A549 (cell line): ENCODE measurements around the gene RNF214. TPM values are rescaled to one million over a fixed set of nuclear protein-coding genes. Genes with fewer than 3 reads are reported as not detected.

Experiments
- ATAC-seq, 2 experiments: fragments of 200-7000 bp in 1 of 2; fragments of >200 bp in 1 of 2; cut with Nextera tagmentation in 1 of 2; cut with Tn5 transposase in 1 of 2; 3 replicates each; pipeline versions ENCODE4 v1.8.0 to v1.9.1; 2018 to 2020; ENCODE audit warnings: mild to moderate bottlenecking in 1 of 2, moderate library complexity in 1 of 2
- CTCF ChIA-PET: fragments of 300-600 bp; sonication (Branson Sonifier 250); formaldehyde crosslinking; extraction: SDS; loops from one replicate; lab custom pipeline; 2021; ENCODE audit warnings: antibody characterized with exemption, inconsistent platforms; lab: Yijun Ruan, JAX
- POLR2A ChIA-PET: fragments of 350-600 bp; formaldehyde crosslinking; extraction: SDS; loops from one replicate; lab custom pipeline; 2021; ENCODE audit warnings: antibody characterized with exemption, inconsistent platforms; lab: Yijun Ruan, JAX
- DNase-seq, 2 experiments: peaks; one replicate each; pipeline versions ENCODE4 v3.0.0 to v3.0.0-alpha.2; 2011 to 2016; ENCODE audit warnings: low read depth in 1 of 2, low spot score in 1 of 2
- FAIRE-seq: peaks from 2 replicates; lab custom pipeline; 2011; peaks lifted over from hg19 to GRCh38; lab: Jason Lieb, UNC
- H3K27ac ChIP-seq, 2 experiments: fragments of >200 bp; sonication (Bioruptor Twin); formaldehyde crosslinking; 3 replicates each; pipeline ENCODE4 v1.5.1; 2016 to 2017
- H3K4me1 ChIP-seq: fragments of >200 bp; sonication (Bioruptor Twin); formaldehyde crosslinking; 3 replicates; pipeline ENCODE4 v1.6.1; 2016
- H3K4me2 ChIP-seq: fragments of >200 bp; sonication (Bioruptor Twin); formaldehyde crosslinking; 3 replicates; pipeline ENCODE4 v1.6.1; 2016
- H3K4me3 ChIP-seq: fragments of >200 bp; sonication (Bioruptor Twin); formaldehyde crosslinking; 3 replicates; pipeline ENCODE4 v1.5.1; 2016
- H3K9me3 ChIP-seq: fragments of >200 bp; sonication (Bioruptor Twin); formaldehyde crosslinking; 3 replicates; pipeline ENCODE4 v1.6.1; 2016
- CBX2 ChIP-seq: fragments of 200-600 bp; sonication (generic); IDR thresholded peaks from 2 replicates; pipeline ENCODE4 v1.6.1; 2016; ENCODE audit warnings: low read depth, mild to moderate bottlenecking, borderline replicate concordance
- CBX8 ChIP-seq: fragments of 200-600 bp; sonication (generic); IDR thresholded peaks from 2 replicates; pipeline ENCODE4 v1.6.1; 2016
- EHMT2 ChIP-seq: fragments of 200-600 bp; sonication (generic); IDR thresholded peaks from 2 replicates; pipeline ENCODE4 v1.6.1; 2016; ENCODE audit warnings: antibody characterized with exemption, low read depth, mild to moderate bottlenecking, moderate library complexity
- ESRRA ChIP-seq: fragments of 150-350 bp; IDR thresholded peaks from 2 replicates; pipeline ENCODE4 v1.6.1; 2014; ENCODE audit warnings: mild to moderate bottlenecking, low read length, borderline replicate concordance
- FOSB ChIP-seq: fragments of 250-450 bp; sonication (Bioruptor Pico); IDR thresholded peaks from 2 replicates; pipeline ENCODE4 v1.5.0; 2020; ENCODE audit warnings: mild to moderate bottlenecking, moderate library complexity
- GATA3 ChIP-seq: IDR thresholded peaks from 2 replicates; pipeline ENCODE4 v1.6.1; 2012; ENCODE audit warnings: borderline replicate concordance
- HOXA7 ChIP-seq: fragments of 250-450 bp; sonication (Bioruptor Pico); IDR thresholded peaks from 2 replicates; pipeline ENCODE4 v1.5.0; 2020; ENCODE audit warnings: mild to moderate bottlenecking, moderate library complexity
- HOXB13 ChIP-seq: fragments of 250-450 bp; sonication (Bioruptor Pico); IDR thresholded peaks from 2 replicates; pipeline ENCODE4 v1.5.0; 2020; ENCODE audit warnings: low read depth, mild to moderate bottlenecking, moderate library complexity
- HOXB5 ChIP-seq: fragments of 250-450 bp; sonication (Bioruptor Pico); IDR thresholded peaks from 2 replicates; pipeline ENCODE4 v1.5.0; 2020; ENCODE audit warnings: mild to moderate bottlenecking, moderate library complexity
- JUN ChIP-seq, 2 experiments: fragments of >200 bp; sonication (Bioruptor Twin); formaldehyde crosslinking; IDR thresholded peaks; 2 replicates in 1 of 2; 3 replicates in 1 of 2; pipeline ENCODE4 v1.6.1; 2016 to 2017
- KDM1A ChIP-seq: fragments of 200-600 bp; sonication (generic); IDR thresholded peaks from 2 replicates; pipeline ENCODE4 v1.6.1; 2016; ENCODE audit warnings: low read depth, mild to moderate bottlenecking
- POLR2AphosphoS2 ChIP-seq: conservative IDR thresholded peaks from 2 replicates; pipeline ENCODE4 v1.6.1; 2012; ENCODE audit warnings: low read length, improper control_type of control experiment, inconsistent platforms
- TFCP2L1 ChIP-seq: fragments of 250-450 bp; sonication (Bioruptor Pico); IDR thresholded peaks from 2 replicates; pipeline ENCODE4 v1.5.0; 2021; ENCODE audit warnings: mild to moderate bottlenecking
- ZSCAN20 ChIP-seq: fragments of 250-450 bp; sonication (Bioruptor Pico); IDR thresholded peaks from 2 replicates; pipeline ENCODE4 v1.8.0; 2022; ENCODE audit warnings: mild to moderate bottlenecking, moderate library complexity
- WGBS: methylation state at CpG from one replicate; pipeline ENCODE4 v1.1.6; 2017; ENCODE audit errors: missing lambda C conversion rate; 5-methylcytosine and 5-hydroxymethylcytosine counted together
- polyA plus RNA-seq, 4 experiments: library from polyadenylated mRNA; depleted of rRNA in 3 of 4; stranded (reverse); fragments of >200 nt; fragmentation: RNase III in 1 of 4; extraction: RNeasy Plus Mini Kit Qiagen cat#74134 plus additional on column Dnase treatment in 1 of 4; gene quantifications; 2 replicates in 3 of 4; 3 replicates in 1 of 4; pipeline ENCODE4 v1.2.3, GENCODE V29; 2011 to 2017
- TF ChIP-seq, protein P1 (sequence below): IDR thresholded peaks from 2 replicates; pipeline ENCODE4 v1.6.1; 2012; ENCODE audit warnings: low read depth, borderline replicate concordance
- TF ChIP-seq, protein P2 (sequence below): fragments of 150-350 bp; IDR thresholded peaks from 2 replicates; pipeline ENCODE4 v1.6.1; 2014; ENCODE audit warnings: low read depth, mild to moderate bottlenecking, low read length
- TF ChIP-seq, protein P3 (sequence below): fragments of >200 bp; sonication (Bioruptor Twin); formaldehyde crosslinking; IDR thresholded peaks from 3 replicates; pipeline ENCODE4 v1.6.1; 2016
- TF ChIP-seq, protein P4 (sequence below): IDR thresholded peaks from 2 replicates; pipeline ENCODE4 v1.6.1; 2012
- TF ChIP-seq, protein P5 (sequence below): fragments of 250-450 bp; sonication (Bioruptor Pico); IDR thresholded peaks from 2 replicates; pipeline ENCODE4 v1.5.0; 2020; ENCODE audit warnings: low read depth, mild to moderate bottlenecking, moderate library complexity

Gene RNF214
- polyA plus RNA-seq, 2 of the 4 experiments (the other 2 are of a cell fraction) = 11.0 to 15.9 TPM

DNA sequence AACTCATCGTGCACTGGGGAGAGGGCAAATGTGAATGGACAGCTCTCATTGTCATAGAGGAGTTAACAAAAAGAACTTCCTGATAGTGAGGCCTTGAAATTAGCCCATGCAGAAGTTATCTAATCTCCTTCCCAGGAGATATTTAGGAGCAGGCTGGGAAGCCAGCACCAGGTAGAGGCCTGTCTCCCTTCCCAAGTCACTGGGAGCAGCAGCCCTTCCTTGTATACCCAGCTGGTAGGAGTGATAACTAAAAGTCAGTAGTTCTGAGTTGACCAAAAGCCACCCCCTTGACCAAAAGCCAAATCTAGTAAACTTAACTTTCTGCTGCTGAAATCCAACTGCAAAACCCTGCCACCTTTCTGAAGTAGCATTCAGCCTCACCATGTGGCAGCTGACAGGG, 57.3 kb downstream of the RNF214 start:
- ATAC-seq (no peak), DNase-seq (no peak), FAIRE-seq (no peak)
- no peak overlapping the region for H3K4me2 ChIP-seq
- no peaks in the 10 kb centered on the region for H3K4me1 ChIP-seq
- ChIA-PET CTCF (interaction anchor here (0.9 kb wide), 1 partner anchor 21 kb away, joined by 3 read pairs; no protein-coding TSS in a partner anchor), POLR2A (no interaction called here)
- 93% methylated on average over 1 of the region's 1 CpG for WGBS
- TF ChIP-seq, protein P1, sequence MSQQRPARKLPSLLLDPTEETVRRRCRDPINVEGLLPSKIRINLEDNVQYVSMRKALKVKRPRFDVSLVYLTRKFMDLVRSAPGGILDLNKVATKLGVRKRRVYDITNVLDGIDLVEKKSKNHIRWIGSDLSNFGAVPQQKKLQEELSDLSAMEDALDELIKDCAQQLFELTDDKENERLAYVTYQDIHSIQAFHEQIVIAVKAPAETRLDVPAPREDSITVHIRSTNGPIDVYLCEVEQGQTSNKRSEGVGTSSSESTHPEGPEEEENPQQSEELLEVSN = no peak
- TF ChIP-seq, protein P2, sequence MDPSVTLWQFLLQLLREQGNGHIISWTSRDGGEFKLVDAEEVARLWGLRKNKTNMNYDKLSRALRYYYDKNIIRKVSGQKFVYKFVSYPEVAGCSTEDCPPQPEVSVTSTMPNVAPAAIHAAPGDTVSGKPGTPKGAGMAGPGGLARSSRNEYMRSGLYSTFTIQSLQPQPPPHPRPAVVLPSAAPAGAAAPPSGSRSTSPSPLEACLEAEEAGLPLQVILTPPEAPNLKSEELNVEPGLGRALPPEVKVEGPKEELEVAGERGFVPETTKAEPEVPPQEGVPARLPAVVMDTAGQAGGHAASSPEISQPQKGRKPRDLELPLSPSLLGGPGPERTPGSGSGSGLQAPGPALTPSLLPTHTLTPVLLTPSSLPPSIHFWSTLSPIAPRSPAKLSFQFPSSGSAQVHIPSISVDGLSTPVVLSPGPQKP = no peak
- TF ChIP-seq, protein P3, sequence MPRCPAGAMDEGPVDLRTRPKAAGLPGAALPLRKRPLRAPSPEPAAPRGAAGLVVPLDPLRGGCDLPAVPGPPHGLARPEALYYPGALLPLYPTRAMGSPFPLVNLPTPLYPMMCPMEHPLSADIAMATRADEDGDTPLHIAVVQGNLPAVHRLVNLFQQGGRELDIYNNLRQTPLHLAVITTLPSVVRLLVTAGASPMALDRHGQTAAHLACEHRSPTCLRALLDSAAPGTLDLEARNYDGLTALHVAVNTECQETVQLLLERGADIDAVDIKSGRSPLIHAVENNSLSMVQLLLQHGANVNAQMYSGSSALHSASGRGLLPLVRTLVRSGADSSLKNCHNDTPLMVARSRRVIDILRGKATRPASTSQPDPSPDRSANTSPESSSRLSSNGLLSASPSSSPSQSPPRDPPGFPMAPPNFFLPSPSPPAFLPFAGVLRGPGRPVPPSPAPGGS = no peak
- TF ChIP-seq CBX8 = no peak
- no peak for TF ChIP-seq POLR2AphosphoS2
- no peak for TF ChIP-seq EHMT2
- TF ChIP-seq ZSCAN20 (CRISPR knock-in tag) = no peak
- no peak for TF ChIP-seq HOXB5
- TF ChIP-seq, protein P4, sequence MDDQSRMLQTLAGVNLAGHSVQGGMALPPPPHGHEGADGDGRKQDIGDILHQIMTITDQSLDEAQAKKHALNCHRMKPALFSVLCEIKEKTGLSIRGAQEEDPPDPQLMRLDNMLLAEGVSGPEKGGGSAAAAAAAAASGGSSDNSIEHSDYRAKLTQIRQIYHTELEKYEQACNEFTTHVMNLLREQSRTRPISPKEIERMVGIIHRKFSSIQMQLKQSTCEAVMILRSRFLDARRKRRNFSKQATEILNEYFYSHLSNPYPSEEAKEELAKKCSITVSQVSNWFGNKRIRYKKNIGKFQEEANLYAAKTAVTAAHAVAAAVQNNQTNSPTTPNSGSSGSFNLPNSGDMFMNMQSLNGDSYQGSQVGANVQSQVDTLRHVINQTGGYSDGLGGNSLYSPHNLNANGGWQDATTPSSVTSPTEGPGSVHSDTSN = no peak
- no peak for TF ChIP-seq HOXB13 (CRISPR knock-in tag)
- TF ChIP-seq KDM1A = no peak
- TF ChIP-seq CBX2 = no peak
- no peak overlapping the region for H3K27ac ChIP-seq
- H3K9me3 ChIP-seq = no peaks in the 10 kb centered on the region
- no peak overlapping the region for H3K4me3 ChIP-seq

DNA sequence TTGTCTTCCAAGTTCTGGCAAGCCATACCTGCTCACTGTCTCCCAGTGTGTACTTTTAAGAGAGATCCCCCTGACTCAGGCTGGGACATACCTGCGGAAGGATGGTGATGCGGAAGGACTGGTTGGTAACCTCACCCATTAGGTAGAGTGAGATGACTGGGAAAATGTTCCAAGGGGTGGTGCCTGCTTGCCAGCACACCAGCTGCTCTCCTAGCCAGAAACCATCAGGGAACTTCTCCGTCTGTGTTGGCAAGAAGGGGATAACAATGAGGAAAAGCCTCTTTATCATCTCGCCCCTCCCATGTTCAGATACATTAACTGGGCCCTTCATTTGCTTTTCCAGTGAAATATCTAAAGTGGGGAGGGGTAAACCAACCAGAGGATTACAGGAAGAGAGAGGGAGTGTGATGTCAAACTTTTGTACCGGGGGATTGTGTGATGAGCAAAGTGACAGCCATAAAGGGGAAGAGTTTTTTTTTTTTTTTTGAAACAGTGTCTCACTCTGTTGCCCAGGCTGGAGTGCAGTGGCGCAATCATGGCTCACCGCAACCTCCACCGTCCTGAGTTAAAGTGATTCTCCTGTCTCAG, 58.4 kb downstream of the RNF214 start, which contains the start of gene BACE1-AS:
TSS of gene BACE1-AS (plus strand) at position 538 of the 588 bp plus-strand sequence.
- Histone ChIP-seq H3K4me1 (no peaks in the 10 kb centered on the region), H3K27ac (no peak within 1 kb of the TSS), H3K9me3 (no peaks in the 10 kb centered on the region), H3K4me2 (no peak within 1 kb of the TSS), H3K4me3 (no peak within 1 kb of the TSS)
- FAIRE-seq (no peak), DNase-seq (no peak), ATAC-seq (no peak)
- CTCF ChIA-PET = interaction anchor here (1.3 kb wide), 1 partner anchor 12 kb away, joined by 3 read pairs; no protein-coding TSS in a partner anchor
- POLR2A ChIA-PET = no interaction called here
- WGBS = 92% methylated on average over 8 of the region's 8 CpGs
- TF ChIP-seq TFCP2L1 (CRISPR knock-in tag) = no peak
- TF ChIP-seq CBX8 = no peak
- TF ChIP-seq FOSB (CRISPR knock-in tag) = no peak
- TF ChIP-seq, protein P2 = no peak
- no peak for TF ChIP-seq GATA3
- no peak for TF ChIP-seq JUN (IDR thresholded peaks at IDR 0.05)
- TF ChIP-seq, protein P5, sequence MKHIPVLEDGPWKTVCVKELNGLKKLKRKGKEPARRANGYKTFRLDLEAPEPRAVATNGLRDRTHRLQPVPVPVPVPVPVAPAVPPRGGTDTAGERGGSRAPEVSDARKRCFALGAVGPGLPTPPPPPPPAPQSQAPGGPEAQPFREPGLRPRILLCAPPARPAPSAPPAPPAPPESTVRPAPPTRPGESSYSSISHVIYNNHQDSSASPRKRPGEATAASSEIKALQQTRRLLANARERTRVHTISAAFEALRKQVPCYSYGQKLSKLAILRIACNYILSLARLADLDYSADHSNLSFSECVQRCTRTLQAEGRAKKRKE (CRISPR knock-in tag) = no peak
- TF ChIP-seq ESRRA = no peak
- TF ChIP-seq HOXA7 (CRISPR knock-in tag) = no peak
